ENCODE results near the gene SERINC4. TPM values are rescaled to one million over a fixed set of nuclear protein-coding genes. Genes with fewer than 3 reads are reported as not detected.

Gene SERINC4
- total and polyA plus RNA-seq, 2 of the 4 experiments (the other 2 are of a cell fraction) = under 0.01 to 0.09 TPM

GRCh38 chr15:43795997-43796396 is 4.0 kb downstream of the SERINC4 start:
- TF ChIP-seq RFX5 (IDR thresholded peaks at IDR 0.05; ENCODE audit: low read depth, low read length) (no peak), ELK1 (IDR thresholded peaks at IDR 0.05; ENCODE audit: borderline replicate concordance, low read depth, low read length) (no peak), CHD1 (IDR thresholded peaks at IDR 0.05; ENCODE audit: low read depth, low read length) (no peak)
- H2BK5ac ChIP-seq (ENCODE audit: low read depth, low read length, poor library complexity, severe bottlenecking) = peak overlapping the region; percentile 13
- in situ Hi-C loops (cut with MboI; ENCODE audit: low sequenced_read_pairs) = no loop called here
- H3K9me3 ChIP-seq (ENCODE audit: control insufficient read depth, insufficient read depth, low read length) = no peaks in the 10 kb centered on the region
- H3K36me3 ChIP-seq (ENCODE audit: control insufficient read depth, insufficient read depth, low read length) = peaks cover 54% of the 10 kb centered on the region
- no peak overlapping the region for H4K5ac ChIP-seq (ENCODE audit: low read depth, low read length)
- no peak overlapping the region for H2AFZ ChIP-seq (replicated peaks; ENCODE audit: low read length, poor library complexity)
- H3K23ac ChIP-seq (ENCODE audit: low read depth, low read length) = no peak overlapping the region
- no peaks in the 10 kb centered on the region for H3K27me3 ChIP-seq (ENCODE audit: control insufficient read depth, insufficient read depth, low read length)
- H2BK120ac ChIP-seq (ENCODE audit: low read depth, low read length) = no peak overlapping the region
- DNase-seq (no peak), ATAC-seq (ENCODE audit: low read depth) (no peak)
- peaks cover 31 to 80% of the 10 kb centered on the region in 2 experiments for H3K79me1 ChIP-seq (ENCODE audit: low read depth in 1 of 2, low read length in 2 of 2)
- BruUV-seq (replicated peaks) = no TSS peak
- no peak overlapping the region for H3K4ac ChIP-seq (ENCODE audit: low read depth, low read length)
- peaks cover 47% of the 10 kb centered on the region for H4K20me1 ChIP-seq (ENCODE audit: insufficient read depth, low read length)
- no peak overlapping the region for H3K4me2 ChIP-seq (ENCODE audit: low read depth, low read length)
- POLR2A ChIA-PET (ENCODE audit: unreplicated experiment) = no interaction called here
- peaks cover 33% of the 10 kb centered on the region for H3K9me1 ChIP-seq (ENCODE audit: insufficient read depth, low read length)
- H3K4me3 ChIP-seq (ENCODE audit: insufficient read depth, low read depth, low read length) = no peak overlapping the region
- H2BK15ac ChIP-seq (ENCODE audit: low read depth, low read length) = no peak overlapping the region
- H3K27ac ChIP-seq (ENCODE audit: insufficient read depth, low read length) = no peak overlapping the region
- H3K9ac ChIP-seq (ENCODE audit: low read depth, low read length) = no peak overlapping the region
- dilution Hi-C loops (cut with HindIII; ENCODE audit: low sequenced_read_pairs, unreplicated experiment) = no loop called here
- H2BK20ac ChIP-seq (ENCODE audit: low read depth, low read length) = no peak overlapping the region
- H3K56ac ChIP-seq (ENCODE audit: extremely low read depth, insufficient read depth, low read length) = no peak overlapping the region
- no peak overlapping the region for H3K14ac ChIP-seq (replicated peaks; ENCODE audit: low read depth, low read length)
- no peak overlapping the region for H2AK9ac ChIP-seq (replicated peaks; ENCODE audit: low read depth, low read length, poor library complexity)
- intact Hi-C loops (cut with micrococcal nuclease) = no loop called here
- H2AK5ac ChIP-seq (ENCODE audit: low read depth, low read length) = no peak overlapping the region
- peaks cover 24% of the 10 kb centered on the region for H3K4me1 ChIP-seq (ENCODE audit: control insufficient read depth, insufficient read depth, low read length)
- no peak overlapping the region for H4K91ac ChIP-seq (ENCODE audit: insufficient read depth, low read depth, low read length)
- no peak overlapping the region for H3K18ac ChIP-seq (ENCODE audit: low read depth, low read length)
- CTCF ChIA-PET = no interaction called here
- H4K8ac ChIP-seq (ENCODE audit: low read depth in 2 of 2, low read length in 2 of 2) = no peak overlapping the region

Measured in IMR-90 (cell line).